Measurements from ENCODE around the gene LRRFIP2.

- TF ChIP-seq EZH2 (IDR thresholded peaks at IDR 0.05; ENCODE audit: borderline replicate concordance, insufficient read depth, low read depth, low read length, poor library complexity, severe bottlenecking) (no peak), CTCF (IDR thresholded peaks at IDR 0.05) (no peak)
Observed at GRCh38 chr3:37190667-37191066, 16.3 kb upstream of the LRRFIP2 start.

All from B cell (primary cell).